ENCODE measurements around the gene MEGF8. TPM values are rescaled to one million over a fixed set of nuclear protein-coding genes. Genes with fewer than 3 reads are reported as not detected.

The MEGF8 gene
- total RNA-seq, 1 donor from 2014 or later: 32.8 TPM

DNA sequence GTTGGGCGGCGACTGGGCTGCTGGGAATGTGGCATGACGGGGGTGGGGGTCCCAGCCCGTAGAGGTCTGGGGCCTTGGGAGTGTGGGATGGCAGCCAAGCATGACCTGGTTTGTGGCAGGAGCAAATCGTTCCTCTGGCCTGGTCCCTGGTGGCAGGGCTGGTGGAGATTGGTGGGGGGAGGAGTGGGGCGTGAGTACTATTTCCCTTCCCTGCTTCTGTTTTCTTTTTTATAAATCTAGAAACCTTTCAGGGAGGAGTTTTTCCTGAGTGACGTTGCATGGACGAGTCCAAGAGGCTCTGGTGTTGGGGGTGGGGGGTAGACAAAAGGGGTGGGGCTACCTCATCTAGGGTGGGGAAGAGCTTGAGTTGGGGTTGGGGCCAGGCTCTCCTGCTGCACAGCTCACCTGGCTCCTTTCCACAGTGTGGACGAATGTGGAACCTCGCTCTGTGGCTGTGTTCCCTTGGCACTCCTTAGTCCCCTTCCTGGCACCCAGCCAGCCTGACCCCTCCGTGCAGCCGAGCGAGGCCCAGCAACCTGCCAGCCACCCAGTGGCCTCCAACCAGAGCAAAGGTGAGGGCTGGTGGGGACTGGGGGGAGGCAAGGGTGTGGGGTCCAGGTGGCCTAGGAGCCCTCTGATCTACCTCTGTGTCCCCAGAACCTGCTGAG lies 39.0 kb upstream of the MEGF8 start:
- no peak for DNase-seq (ENCODE audit: low spot score)

DNA sequence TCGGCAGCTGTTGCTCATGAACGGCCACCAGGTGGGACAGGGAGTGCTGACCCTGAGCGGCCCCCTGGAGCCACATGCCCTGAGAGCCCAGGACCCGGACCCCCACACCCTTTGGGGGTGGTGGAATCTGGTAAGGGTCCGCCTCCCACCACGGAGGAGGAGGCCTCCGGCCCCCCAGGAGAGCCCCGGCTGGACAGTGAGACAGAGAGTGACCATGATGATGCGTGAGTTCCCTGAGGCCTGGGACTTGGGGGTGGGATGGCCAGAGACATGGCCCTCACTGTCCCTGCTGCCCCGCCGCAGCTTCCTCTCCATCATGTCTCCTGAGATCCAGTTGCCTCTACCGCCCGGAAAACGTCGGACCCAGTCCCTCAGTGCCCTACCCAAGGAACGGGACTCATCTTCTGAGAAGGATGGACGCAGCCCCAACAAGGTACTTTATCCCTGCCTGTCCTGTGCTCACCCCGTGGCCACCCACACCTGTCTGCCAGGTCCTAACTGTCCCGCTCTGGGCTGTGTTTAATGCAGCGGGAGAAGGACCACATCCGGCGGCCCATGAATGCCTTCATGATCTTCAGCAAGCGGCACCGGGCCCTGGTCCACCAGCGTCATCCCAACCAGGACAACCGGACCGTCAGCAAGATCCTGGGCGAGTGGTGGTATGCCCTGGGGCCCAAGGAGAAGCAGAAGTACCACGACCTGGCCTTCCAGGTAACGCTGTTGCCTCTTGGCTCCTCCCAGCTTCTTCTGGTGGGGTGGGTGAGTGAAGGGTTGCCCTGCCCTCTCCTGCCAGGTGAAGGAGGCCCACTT lies 38.2 kb upstream of the MEGF8 start:
- DNase-seq (ENCODE audit: low spot score): no peak

DNA sequence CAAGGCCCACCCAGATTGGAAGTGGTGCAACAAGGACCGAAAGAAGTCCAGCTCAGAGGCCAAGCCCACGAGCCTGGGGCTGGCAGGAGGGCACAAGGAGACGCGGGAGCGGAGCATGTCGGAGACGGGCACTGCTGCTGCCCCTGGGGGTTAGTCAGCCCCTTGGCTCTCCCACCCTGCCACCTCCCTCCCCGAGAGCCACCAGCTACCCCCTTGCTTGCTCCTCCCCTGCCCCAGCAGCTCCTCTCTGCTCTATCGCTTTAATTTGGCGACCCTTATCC lies 37.7 kb upstream of the MEGF8 start:
- no peak for DNase-seq (ENCODE audit: low spot score)

DNA sequence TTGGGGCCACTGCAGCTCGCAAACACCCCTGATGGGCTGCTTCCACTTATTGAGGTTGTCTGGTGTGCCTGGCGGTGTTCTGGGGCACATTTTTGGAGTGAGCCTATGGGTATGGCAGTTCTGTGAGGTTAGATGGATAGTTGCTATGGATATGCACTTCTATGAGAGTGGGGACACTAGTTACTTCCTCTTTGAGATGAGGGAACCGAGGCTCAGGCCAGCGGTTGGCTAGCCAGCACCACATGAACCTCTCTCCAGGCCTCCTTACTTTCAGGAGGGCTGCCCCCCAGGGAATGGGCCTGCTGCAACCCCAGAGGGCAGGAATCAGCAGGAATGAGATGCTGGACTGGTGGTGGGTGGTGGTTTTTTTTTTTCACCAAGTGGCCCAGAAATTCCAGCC lies 37.0 kb upstream of the MEGF8 start:
- DNase-seq (ENCODE audit: low spot score): no peak

GRCh38 chr19:42288881-42289555 lies 36.4 kb upstream of the MEGF8 start:
- no peak for DNase-seq (ENCODE audit: low spot score)

- no peak for DNase-seq (ENCODE audit: low spot score)
Measured at GRCh38 chr19:42289556-42290041, 35.8 kb upstream of the MEGF8 start.

- DNase-seq (ENCODE audit: low spot score): no peak
Measured at GRCh38 chr19:42290136-42290522, 35.3 kb upstream of the MEGF8 start.

- DNase-seq (ENCODE audit: low spot score): no peak
Measured at GRCh38 chr19:42290523-42291434, 34.7 kb upstream of the MEGF8 start.

- peak; percentile 60 for DNase-seq (ENCODE audit: low spot score)
Measured at GRCh38 chr19:42291435-42291810, 34.0 kb upstream of the MEGF8 start.

DNA sequence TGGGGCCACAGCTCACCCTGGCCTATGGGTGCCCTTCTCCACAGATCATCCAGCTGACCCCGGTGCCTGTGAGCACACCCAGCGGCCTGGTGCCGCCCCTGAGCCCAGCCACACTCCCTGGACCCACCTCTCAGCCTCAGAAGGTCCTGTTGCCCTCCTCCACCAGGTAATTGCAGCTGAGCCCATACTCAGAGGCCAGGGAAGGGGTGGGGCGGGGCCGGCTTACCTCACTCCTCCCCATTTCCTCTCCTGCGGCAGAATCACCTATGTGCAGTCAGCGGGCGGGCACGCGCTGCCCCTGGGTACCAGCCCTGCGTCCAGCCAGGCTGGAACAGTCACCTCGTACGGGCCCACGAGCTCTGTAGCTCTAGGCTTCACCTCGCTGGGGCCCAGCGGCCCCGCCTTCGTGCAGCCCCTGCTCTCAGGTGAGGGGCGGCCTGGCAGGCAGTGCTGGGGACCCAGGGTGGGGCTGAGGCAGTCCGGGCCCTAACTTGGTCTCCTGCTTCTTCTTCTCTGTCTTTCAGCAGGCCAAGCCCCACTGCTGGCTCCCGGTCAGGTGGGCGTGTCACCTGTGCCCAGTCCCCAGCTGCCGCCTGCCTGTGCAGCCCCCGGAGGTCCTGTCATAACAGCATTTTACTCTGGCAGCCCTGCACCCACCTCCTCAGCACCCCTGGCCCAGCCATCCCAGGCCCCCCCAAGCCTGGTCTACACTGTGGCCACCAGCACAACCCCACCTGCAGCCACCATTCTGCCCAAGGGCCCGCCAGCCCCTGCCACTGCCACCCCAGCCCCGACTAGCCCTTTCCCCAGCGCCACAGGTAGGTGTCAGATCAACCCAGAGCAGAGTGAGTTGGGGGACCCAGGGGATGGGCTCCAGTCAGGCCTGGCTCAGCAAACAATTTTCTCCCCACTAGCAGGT lies 33.1 kb upstream of the MEGF8 start:
- DNase-seq (ENCODE audit: low spot score): no peak

- DNase-seq (ENCODE audit: low spot score): no peak
Measured at GRCh38 chr19:42292963-42293362, 32.5 kb upstream of the MEGF8 start.

DNA sequence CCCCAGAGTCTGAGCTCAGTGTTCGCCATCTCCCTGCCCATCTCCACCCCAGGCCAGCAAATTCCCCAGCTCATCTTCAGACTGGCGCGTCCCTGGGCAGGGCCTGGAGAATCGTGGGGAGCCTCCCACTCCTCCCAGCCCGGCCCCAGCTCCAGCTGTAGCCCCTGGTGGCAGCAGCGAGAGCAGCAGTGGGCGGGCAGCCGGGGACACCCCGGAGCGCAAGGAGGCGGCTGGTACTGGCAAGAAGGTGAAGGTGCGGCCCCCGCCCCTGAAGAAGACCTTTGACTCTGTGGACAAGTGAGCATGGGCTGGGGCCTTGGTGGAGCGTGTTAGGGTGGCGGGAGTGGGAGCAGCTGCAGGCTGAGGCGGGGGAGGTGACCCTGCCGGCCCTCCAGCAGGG lies 31.9 kb upstream of the MEGF8 start:
- DNase-seq (ENCODE audit: low spot score): no peak

DNA sequence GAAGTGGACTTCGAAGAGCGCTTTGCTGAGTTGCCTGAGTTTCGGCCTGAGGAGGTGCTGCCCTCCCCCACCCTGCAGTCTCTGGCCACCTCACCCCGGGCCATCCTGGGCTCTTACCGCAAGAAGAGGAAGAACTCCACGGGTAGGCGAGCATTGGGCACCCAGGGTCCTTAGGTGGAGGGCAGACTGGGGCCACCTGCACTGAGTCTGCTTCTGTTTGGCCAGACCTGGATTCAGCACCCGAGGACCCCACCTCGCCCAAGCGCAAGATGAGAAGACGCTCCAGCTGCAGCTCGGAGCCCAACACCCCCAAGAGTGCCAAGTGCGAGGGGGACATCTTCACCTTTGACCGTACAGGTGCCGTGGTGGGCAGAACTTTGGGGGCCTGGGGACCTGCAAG lies 31.5 kb upstream of the MEGF8 start:
- no peak for DNase-seq (ENCODE audit: low spot score)

DNA sequence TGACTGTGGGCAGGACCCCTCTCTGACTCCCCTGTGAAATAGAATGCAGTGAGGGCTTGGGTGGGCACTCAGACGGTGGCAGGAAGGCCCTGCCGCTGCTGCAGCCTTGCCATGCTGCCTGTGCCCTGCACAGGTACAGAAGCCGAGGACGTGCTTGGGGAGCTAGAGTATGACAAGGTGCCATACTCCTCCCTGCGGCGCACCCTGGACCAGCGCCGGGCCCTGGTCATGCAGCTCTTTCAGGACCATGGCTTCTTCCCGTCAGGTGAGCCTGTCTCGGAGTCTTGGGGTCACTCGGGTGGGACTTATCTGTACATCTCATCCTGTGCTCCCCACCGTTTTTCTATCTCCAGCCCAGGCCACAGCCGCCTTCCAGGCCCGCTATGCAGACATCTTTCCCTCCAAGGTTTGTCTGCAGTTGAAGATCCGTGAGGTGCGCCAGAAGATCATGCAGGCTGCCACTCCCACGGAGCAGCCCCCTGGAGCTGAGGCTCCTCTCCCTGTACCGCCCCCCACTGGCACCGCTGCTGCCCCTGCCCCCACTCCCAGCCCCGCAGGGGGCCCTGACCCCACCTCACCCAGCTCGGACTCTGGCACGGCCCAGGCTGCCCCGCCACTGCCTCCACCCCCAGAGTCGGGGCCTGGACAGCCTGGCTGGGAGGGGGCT lies 30.8 kb upstream of the MEGF8 start:
- DNase-seq (ENCODE audit: low spot score): no peak

GRCh38 chr19:42295342-42295741 lies 30.1 kb upstream of the MEGF8 start:
- no peak for DNase-seq (ENCODE audit: low spot score)

DNA sequence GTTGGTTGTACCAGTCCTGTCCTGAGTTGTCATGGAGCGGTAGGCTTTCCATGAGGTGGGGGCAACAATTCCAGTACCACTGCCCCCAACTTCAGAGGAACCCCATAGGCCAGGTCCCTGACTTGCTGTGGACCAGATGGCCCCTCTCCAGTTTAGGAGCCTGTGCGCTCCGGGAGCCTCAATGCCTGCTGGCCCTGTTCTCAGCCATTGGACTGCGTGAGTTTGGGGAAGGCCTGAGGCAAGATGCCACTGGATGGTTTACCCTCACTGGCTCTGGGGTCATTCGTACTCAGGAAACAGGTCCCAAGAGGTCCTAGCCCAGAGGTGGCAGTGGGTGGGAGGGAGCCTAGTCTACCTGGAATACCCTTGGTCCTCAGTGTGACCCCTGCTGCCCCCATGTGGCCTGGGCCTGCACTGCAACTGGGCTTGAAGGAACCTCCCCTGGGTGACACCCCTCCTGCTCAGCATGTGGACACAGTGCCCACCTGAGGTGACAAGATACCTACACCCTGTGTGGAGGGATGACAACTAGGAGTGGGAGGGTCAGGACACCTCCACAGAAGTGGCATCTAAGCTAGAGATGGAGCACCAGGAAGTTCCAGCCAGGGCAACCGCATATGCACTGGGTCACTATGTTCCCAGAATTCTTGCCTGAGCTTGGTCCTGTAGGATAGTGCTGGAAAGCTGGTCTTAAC lies 29.5 kb upstream of the MEGF8 start:
- peak; percentile 79 for DNase-seq (ENCODE audit: low spot score)

DNA sequence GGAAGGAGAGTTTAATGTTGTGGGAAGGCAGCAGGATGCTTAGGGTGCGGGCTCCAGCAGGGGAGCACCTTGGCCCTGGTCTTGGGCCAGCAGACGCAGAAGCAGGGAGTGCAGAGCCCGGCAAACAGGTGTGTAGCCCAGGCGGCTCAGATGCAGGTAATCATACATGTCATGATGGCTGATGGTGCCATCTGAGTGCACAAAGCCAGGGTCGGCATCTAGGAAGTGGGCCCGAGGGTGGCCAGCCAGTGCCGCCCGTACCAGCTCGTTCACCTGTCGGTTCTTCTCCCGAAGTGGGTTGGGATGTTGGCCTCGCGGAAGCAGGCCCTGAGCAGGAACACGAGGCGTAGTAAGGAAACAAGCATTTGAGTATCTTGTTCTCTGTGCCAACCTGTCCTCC lies 28.4 kb upstream of the MEGF8 start:
- DNase-seq (ENCODE audit: low spot score): no peak

- DNase-seq (ENCODE audit: low spot score): no peak
Measured at GRCh38 chr19:42301646-42302203, 23.7 kb upstream of the MEGF8 start, which contains the start of gene PRR19. PRR19 (plus strand) TSS chr19:42302132; CDS start chr19:42309585, 7,453 bp downstream.

GRCh38 chr19:42303101-42303464 lies 22.4 kb upstream of the MEGF8 start:
- no peak for DNase-seq (ENCODE audit: low spot score)

Data from mucosa of gallbladder (tissue), 1 donor.